Kidney (tissue), 14 donors: Measurements from ENCODE around the gene DTNBP1. TPM values are rescaled to one million over a fixed set of nuclear protein-coding genes. Genes with fewer than 3 reads are reported as not detected.

Source experiments
- DNase-seq, 5 donors: peaks; one replicate each; pipeline ENCODE4 v3.0.0-alpha.2; 2013 to 2020
- FAIRE-seq: peaks from 2 replicates; lab custom pipeline; 2012; peaks lifted over from hg19 to GRCh38; lab: Jason Lieb, UNC
- H3K27ac ChIP-seq, 2 donors: one replicate each; pipeline ENCODE4 v1.7.0; 2013; ENCODE audit warnings: low read depth in 2 of 2, low read length in 2 of 2, inconsistent platforms in 1 of 2
- H3K27me3 ChIP-seq: one replicate; pipeline ENCODE4 v1.7.1; 2013; ENCODE audit warnings: low read length, inconsistent platforms; ENCODE audit not compliant: control insufficient read depth, insufficient read depth
- H3K36me3 ChIP-seq, 3 donors: one replicate each; pipeline versions ENCODE4 v1.7.0 to v1.7.1; 2013; ENCODE audit warnings: low read length in 3 of 3, control low read depth in 1 of 3, inconsistent platforms in 1 of 3; ENCODE audit not compliant: insufficient read depth in 3 of 3, control insufficient read depth in 2 of 3
- H3K4me1 ChIP-seq, 3 donors: one replicate each; pipeline versions ENCODE4 v1.7.0 to v1.7.1; 2013; ENCODE audit warnings: low read length in 3 of 3, inconsistent platforms in 1 of 3, low read depth in 1 of 3; ENCODE audit not compliant: control insufficient read depth in 2 of 3, insufficient read depth in 2 of 3
- H3K4me3 ChIP-seq, 3 donors: one replicate each; pipeline versions ENCODE4 v1.7.0 to v1.8.1; 2013; ENCODE audit warnings: low read length in 3 of 3, control low read depth in 1 of 3, inconsistent platforms in 1 of 3
- H3K9ac ChIP-seq, 3 donors: one replicate each; pipeline versions ENCODE4 v1.7.0 to v1.7.1; 2013; ENCODE audit warnings: low read length in 3 of 3, control low read depth in 1 of 3, inconsistent platforms in 1 of 3
- H3K9me3 ChIP-seq, 3 donors: one replicate each; pipeline versions ENCODE4 v1.7.0 to v1.7.1; 2013; ENCODE audit warnings: low read length in 3 of 3, control low read depth in 1 of 3, inconsistent platforms in 1 of 3; ENCODE audit not compliant: control insufficient read depth in 2 of 3, insufficient read depth in 1 of 3
- CTCF ChIP-seq: IDR thresholded peaks from 3 replicates; pipeline ENCODE4 v1.5.1; 2012; ENCODE audit warnings: mild to moderate bottlenecking, moderate library complexity, borderline replicate concordance; ENCODE audit not compliant: insufficient read depth; ENCODE audit errors: extremely low read depth
- intact Hi-C: fragments of 100-400 bp; cut with DNase I; formaldehyde crosslinking; loops from one replicate; pipeline ENCODE4 v1.11.1; 2022
- polyA plus RNA-seq: library from polyadenylated mRNA; stranded (reverse); fragments of 350-450 nt; fragmentation: Illumina TruSeq; extraction: RNeasy Lipid Tissue Mini Kit (QIAGEN cat#74804); gene quantifications from one replicate; pipeline ENCODE4 v1.2.3, GENCODE V29; 2014; ENCODE audit warnings: low read depth, low replicate concordance; ENCODE audit not compliant: insufficient read depth
- total RNA-seq: library from RNA; stranded (reverse); fragmentation: NEBNext Ultra II Directional; extraction: Animal tissue kit (Norgen Biotek cat#: 25700); gene quantifications from one replicate; pipeline ENCODE4 v1.2.1, GENCODE V29; 2021
- donor health status: control.
- donor health status: control.
- donor health status: control.
- donor health status: control.
- donor health status: control.
- donor health status: DM: yes; HTN: yes; CAD: no.
- donor health status: Normal renal cell carcinoma (clear cell type).

DTNBP1 gene
- total and polyA plus RNA-seq, 2 donors from 2014 or later: 25.2 to 36.2 TPM

- no peak for DNase-seq
- Histone ChIP-seq H3K36me3 (no peaks in the 10 kb centered on the region), H3K9me3 (no peaks in the 10 kb centered on the region), H3K27ac (no peak overlapping the region), H3K4me3 (no peak overlapping the region), H3K9ac (no peak overlapping the region), H3K27me3 (no peaks in the 10 kb centered on the region), H3K4me1 (peaks cover 7 to 10% (median 10%) of the 10 kb centered on the region in 3 donors)
- no peak for TF ChIP-seq CTCF
- no peak for FAIRE-seq
- intact Hi-C loops: no loop called here
Measured at GRCh38 chr6:15550546-15551123, 112.2 kb downstream of the DTNBP1 start.

DNA sequence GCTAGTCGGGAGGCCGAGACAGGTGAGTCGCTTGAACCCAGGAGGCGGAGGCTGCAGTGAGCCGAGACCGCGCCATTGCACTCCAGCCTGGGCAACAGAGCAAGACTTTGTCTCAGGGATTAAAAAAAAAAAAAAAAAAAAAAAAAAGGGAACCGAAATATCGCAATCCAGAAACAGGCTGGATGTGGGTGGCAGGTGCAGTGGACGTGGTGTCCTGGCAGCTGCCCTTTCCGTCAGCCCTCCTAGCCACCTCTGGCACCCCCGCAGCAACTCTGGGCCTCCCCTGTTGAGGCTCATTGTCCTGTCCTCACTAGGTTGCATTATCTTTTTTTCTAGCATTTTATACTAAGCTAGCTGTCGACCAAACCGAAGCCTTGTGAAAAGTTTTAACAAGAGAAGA lies 113.5 kb downstream of the DTNBP1 start:
- FAIRE-seq: no peak
- no peak for DNase-seq

DNA sequence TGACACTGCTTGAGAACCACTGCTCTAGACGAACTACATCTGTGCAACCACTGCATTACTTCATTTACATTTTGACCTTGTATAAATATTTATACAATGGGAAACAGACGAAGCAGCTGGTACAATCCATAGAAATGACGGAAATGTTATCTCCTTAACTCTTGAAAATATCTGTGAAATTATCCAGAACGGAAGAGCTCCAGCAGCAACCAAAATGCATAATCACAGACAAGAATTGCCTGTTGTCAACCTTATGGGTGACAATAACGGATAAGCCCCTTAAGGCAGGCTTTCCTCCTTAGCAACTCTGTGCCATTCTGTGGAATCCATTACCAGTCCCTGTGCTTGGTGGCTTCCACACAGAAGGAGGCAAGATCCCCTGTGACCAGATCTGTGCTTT lies 115.4 kb downstream of the DTNBP1 start:
- TF ChIP-seq CTCF: no peak
- Histone ChIP-seq H3K27me3 (no peaks in the 10 kb centered on the region), H3K4me3 (no peak overlapping the region), H3K36me3 (no peaks in the 10 kb centered on the region), H3K9me3 (no peaks in the 10 kb centered on the region), H3K4me1 (peaks cover 7 to 12% (median 10%) of the 10 kb centered on the region in 3 donors), H3K27ac (no peak overlapping the region), H3K9ac (no peak overlapping the region)
- intact Hi-C loops: no loop called here
- FAIRE-seq (no peak), DNase-seq (no peak)

More for the DNA sequence above, 113.5 kb downstream of the DTNBP1 start:
- H3K27ac ChIP-seq: no peak overlapping the region
- TF ChIP-seq CTCF: no peak
- no peaks in the 10 kb centered on the region for H3K9me3 ChIP-seq
- H3K4me1 ChIP-seq: peaks cover 7 to 12% (median 10%) of the 10 kb centered on the region in 3 donors
- no peaks in the 10 kb centered on the region for H3K36me3 ChIP-seq
- intact Hi-C loops: no loop called here
- no peak overlapping the region for H3K9ac ChIP-seq
- H3K27me3 ChIP-seq: no peaks in the 10 kb centered on the region
- no peak overlapping the region for H3K4me3 ChIP-seq

- no peaks in the 10 kb centered on the region for H3K27me3 ChIP-seq
- FAIRE-seq: no peak
- no peak overlapping the region for H3K27ac ChIP-seq
- H3K36me3 ChIP-seq: no peaks in the 10 kb centered on the region
- H3K9me3 ChIP-seq: no peaks in the 10 kb centered on the region
- H3K4me1 ChIP-seq: peaks cover 4 to 10% (median 8%) of the 10 kb centered on the region in 3 donors
- H3K9ac ChIP-seq: no peak overlapping the region
- TF ChIP-seq CTCF: no peak
- no peak for DNase-seq
- no peak overlapping the region for H3K4me3 ChIP-seq
- intact Hi-C loops: no loop called here
Measured at GRCh38 chr6:15546591-15546990, 116.2 kb downstream of the DTNBP1 start.
